IPS-18a (cell line): ENCODE data around the gene INPP5A.

Source experiments
- H3K27ac ChIP-seq: one replicate; pipeline ENCODE4 v1.5.1; 2013; ENCODE audit warnings: low read length
- H3K27me3 ChIP-seq: one replicate; pipeline ENCODE4 v1.6.1; 2013; ENCODE audit warnings: mild to moderate bottlenecking, low read length; ENCODE audit not compliant: control insufficient read depth, insufficient read depth
- H3K36me3 ChIP-seq: one replicate; pipeline ENCODE4 v1.6.1; 2013; ENCODE audit warnings: low read depth, low read length; ENCODE audit not compliant: control insufficient read depth
- H3K4me1 ChIP-seq: one replicate; pipeline ENCODE4 v1.6.1; 2013; ENCODE audit warnings: low read depth, low read length; ENCODE audit not compliant: control insufficient read depth
- H3K4me3 ChIP-seq: one replicate; pipeline ENCODE4 v1.5.1; 2013; ENCODE audit warnings: low read length
- H3K9ac ChIP-seq: one replicate; pipeline ENCODE4 v1.6.1; 2013; ENCODE audit warnings: mild to moderate bottlenecking, low read length, moderate library complexity
- H3K9me3 ChIP-seq: one replicate; pipeline ENCODE4 v1.6.1; 2013; ENCODE audit warnings: low read depth, low read length; ENCODE audit not compliant: control insufficient read depth

The INPP5A gene

GRCh38 chr10:132523561-132524442, 13.8 kb upstream of the INPP5A start:
- H3K4me3 ChIP-seq: no peak overlapping the region
- H3K4me1 ChIP-seq: peaks cover 8% of the 10 kb centered on the region
- H3K36me3 ChIP-seq: no peaks in the 10 kb centered on the region
- peaks cover 30% of the 10 kb centered on the region for H3K27me3 ChIP-seq
- H3K9me3 ChIP-seq: no peaks in the 10 kb centered on the region
- no peak overlapping the region for H3K9ac ChIP-seq
- no peak overlapping the region for H3K27ac ChIP-seq

- Histone ChIP-seq H3K27me3 (peaks cover 22% of the 10 kb centered on the region), H3K9ac (no peak overlapping the region), H3K36me3 (no peaks in the 10 kb centered on the region)
Observed at GRCh38 chr10:132524443-132525285, 12.9 kb upstream of the INPP5A start.

GRCh38 chr10:132526676-132527075, 10.9 kb upstream of the INPP5A start:
- H3K9me3 ChIP-seq: no peaks in the 10 kb centered on the region
- no peak overlapping the region for H3K4me3 ChIP-seq
- no peaks in the 10 kb centered on the region for H3K36me3 ChIP-seq
- H3K9ac ChIP-seq: no peak overlapping the region
- peaks cover 7% of the 10 kb centered on the region for H3K27me3 ChIP-seq
- H3K27ac ChIP-seq: no peak overlapping the region
- H3K4me1 ChIP-seq: no peaks in the 10 kb centered on the region

More at GRCh38 chr10:132524443-132525285, 12.9 kb upstream of the INPP5A start:
- Histone ChIP-seq H3K4me1 (no peaks in the 10 kb centered on the region), H3K9me3 (no peaks in the 10 kb centered on the region), H3K27ac (no peak overlapping the region), H3K4me3 (no peak overlapping the region)

GRCh38 chr10:132527339-132528063, 10.1 kb upstream of the INPP5A start:
- Histone ChIP-seq H3K9me3 (no peaks in the 10 kb centered on the region), H3K4me1 (no peaks in the 10 kb centered on the region), H3K36me3 (no peaks in the 10 kb centered on the region), H3K4me3 (no peak overlapping the region), H3K27me3 (peaks cover 7% of the 10 kb centered on the region), H3K27ac (no peak overlapping the region), H3K9ac (no peak overlapping the region)

- Histone ChIP-seq H3K9me3 (no peaks in the 10 kb centered on the region), H3K27ac (no peak overlapping the region), H3K9ac (no peak overlapping the region), H3K4me3 (no peak overlapping the region), H3K36me3 (no peaks in the 10 kb centered on the region), H3K27me3 (peaks cover 7% of the 10 kb centered on the region), H3K4me1 (no peaks in the 10 kb centered on the region)
Observed at GRCh38 chr10:132528064-132528691, 9.4 kb upstream of the INPP5A start.

GRCh38 chr10:132532179-132532578, 5.4 kb upstream of the INPP5A start:
- Histone ChIP-seq H3K27ac (no peak overlapping the region), H3K9ac (no peak overlapping the region), H3K4me1 (peaks cover 4% of the 10 kb centered on the region), H3K4me3 (no peak overlapping the region), H3K27me3 (peaks cover 17% of the 10 kb centered on the region), H3K9me3 (no peaks in the 10 kb centered on the region), H3K36me3 (no peaks in the 10 kb centered on the region)

- H3K27ac ChIP-seq: no peak overlapping the region
- peaks cover 4% of the 10 kb centered on the region for H3K4me1 ChIP-seq
- H3K27me3 ChIP-seq: peaks cover 17% of the 10 kb centered on the region
- H3K9ac ChIP-seq: no peak overlapping the region
- no peaks in the 10 kb centered on the region for H3K9me3 ChIP-seq
- no peak overlapping the region for H3K4me3 ChIP-seq
- no peaks in the 10 kb centered on the region for H3K36me3 ChIP-seq
Observed at GRCh38 chr10:132532749-132533560, 4.6 kb upstream of the INPP5A start.

- Histone ChIP-seq H3K36me3 (no peaks in the 10 kb centered on the region), H3K27ac (no peak overlapping the region), H3K27me3 (peaks cover 18% of the 10 kb centered on the region), H3K9ac (no peak overlapping the region), H3K4me1 (peaks cover 4% of the 10 kb centered on the region), H3K9me3 (no peaks in the 10 kb centered on the region), H3K4me3 (no peak overlapping the region)
Observed at GRCh38 chr10:132533571-132534260, 3.9 kb upstream of the INPP5A start.

- no peak overlapping the region for H3K4me3 ChIP-seq
- H3K4me1 ChIP-seq: peaks cover 4% of the 10 kb centered on the region
- no peaks in the 10 kb centered on the region for H3K9me3 ChIP-seq
- no peak overlapping the region for H3K27ac ChIP-seq
- H3K9ac ChIP-seq: no peak overlapping the region
- H3K36me3 ChIP-seq: no peaks in the 10 kb centered on the region
- H3K27me3 ChIP-seq: peaks cover 25% of the 10 kb centered on the region
Observed at GRCh38 chr10:132534391-132535064, 3.1 kb upstream of the INPP5A start.
